HG03159 (cell line): ENCODE measurements around the gene CBLN4.

Experiments
- ATAC-seq: cut with Tn5 transposase; IDR thresholded peaks from one replicate; pipeline ENCODE4 v1.9.1; 2021; ENCODE audit warnings: mild to moderate bottlenecking, moderate library complexity; ENCODE audit not compliant: unreplicated experiment

CBLN4 gene

DNA sequence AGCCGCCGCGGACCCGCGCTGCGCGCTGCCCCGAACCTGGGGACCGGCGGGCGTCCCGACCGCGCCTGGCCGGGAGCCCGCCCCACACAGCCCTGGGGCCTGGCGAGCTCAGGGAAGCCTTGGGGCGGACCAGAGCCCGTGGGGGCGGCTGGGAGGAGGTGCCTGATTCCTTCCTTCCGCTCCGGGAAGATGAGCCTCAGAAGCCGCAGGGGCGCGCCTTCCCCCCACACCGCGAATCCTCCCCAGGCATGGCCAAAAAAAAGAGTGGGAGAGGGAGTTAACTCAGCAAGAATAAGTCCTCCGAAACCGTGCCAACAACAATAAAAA, at the start of gene CBLN4:
TSS of gene CBLN4 (minus strand) at position 131 of the 327 bp plus-strand sequence. CDS start 1,348 bp downstream, outside the sequence.
- ATAC-seq = no peak

DNA sequence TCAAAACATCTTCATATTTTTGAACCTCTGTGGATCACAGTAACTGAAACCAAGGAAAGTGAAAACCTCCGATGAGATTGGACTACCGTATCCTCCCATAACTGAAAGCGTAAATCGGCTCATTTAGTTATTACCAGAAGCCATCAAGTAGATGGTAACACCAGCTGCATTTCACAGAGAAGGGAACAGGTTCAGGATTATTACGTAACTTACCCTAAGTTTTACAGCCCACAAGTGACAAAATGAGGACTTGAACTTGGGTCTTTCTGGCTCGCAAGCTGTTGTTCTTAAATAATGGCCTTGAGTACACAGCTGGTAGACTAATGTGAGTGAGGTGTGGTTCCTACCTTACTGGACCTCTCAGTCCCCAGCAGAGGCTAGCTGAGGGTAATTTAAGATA, 37.9 kb upstream of the CBLN4 start:
- no peak for ATAC-seq

DNA sequence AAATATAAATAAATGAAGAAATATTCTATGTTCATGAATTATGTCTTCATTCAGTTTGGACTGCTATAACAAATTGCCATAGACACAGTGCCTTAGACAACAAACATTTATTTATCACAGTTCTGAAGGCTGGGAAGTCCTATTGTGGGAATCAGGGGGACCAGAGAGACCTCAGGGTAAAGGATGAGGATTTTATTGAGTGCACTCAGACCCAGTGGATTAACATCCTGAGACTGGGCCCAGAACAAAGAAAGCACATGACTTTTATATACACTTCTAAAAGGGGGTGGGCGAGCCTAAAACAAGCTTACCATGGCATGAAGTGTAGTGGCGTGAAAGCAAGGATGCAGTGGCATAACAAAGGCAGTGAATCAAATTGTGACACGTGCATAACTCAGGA, 26.9 kb upstream of the CBLN4 start:
- ATAC-seq = no peak

DNA sequence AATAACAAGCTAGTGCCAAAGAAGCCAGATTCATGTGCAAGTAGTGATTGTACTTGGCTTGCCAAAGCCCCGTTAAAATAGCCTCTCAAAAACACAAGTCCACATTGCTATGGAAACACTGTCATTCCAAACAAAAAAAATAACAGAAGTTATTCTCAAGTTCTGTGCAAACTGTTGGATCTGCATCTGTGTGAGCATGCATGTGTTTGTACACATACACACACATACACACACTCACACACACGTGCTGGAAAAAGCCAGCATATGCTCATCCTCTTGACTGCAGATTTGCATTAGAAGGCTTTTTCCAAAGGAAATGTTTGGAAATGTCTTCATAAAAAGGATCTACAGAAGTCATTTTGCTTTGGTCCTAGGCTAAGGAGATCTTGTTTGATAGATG, 13.4 kb upstream of the CBLN4 start:
- no peak for ATAC-seq

DNA sequence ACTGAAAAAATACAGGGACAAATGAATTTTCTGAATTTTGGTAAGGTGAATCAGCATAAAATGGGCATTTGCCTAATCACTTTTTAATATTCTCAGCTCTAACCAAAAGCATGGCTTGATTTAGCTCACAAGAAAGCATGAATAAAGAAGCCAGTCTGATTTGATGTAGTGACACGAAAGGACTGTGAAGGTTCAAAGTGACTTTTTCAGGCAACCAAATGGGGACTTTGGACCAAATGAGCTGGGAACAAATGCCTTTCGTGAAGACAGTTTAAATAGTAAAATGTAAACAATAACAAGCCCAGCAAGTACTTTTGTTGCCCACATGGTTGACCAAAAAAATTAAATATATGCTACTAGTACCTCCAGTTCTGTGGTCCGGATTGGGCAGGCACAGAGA, 12.9 kb upstream of the CBLN4 start:
- no peak for ATAC-seq

DNA sequence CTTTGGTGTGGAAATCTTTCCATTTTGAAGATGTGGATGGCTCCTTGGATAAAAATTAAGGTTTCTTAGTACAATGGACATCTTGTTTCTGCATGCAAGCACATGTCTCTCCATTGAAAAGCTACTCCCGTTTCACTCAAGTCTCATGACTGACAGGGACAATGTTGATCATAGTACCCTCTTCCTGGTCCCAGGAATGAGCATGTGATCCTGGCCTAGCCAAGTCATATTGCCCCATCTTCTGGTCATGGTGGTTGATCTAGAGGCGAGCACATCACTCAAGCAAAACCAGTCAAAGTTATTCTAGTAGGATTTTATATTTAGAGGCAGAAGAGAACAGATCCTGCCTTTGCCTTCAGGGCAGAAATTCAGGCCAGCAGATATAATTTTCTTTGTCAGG, 12.2 kb upstream of the CBLN4 start:
- no peak for ATAC-seq

DNA sequence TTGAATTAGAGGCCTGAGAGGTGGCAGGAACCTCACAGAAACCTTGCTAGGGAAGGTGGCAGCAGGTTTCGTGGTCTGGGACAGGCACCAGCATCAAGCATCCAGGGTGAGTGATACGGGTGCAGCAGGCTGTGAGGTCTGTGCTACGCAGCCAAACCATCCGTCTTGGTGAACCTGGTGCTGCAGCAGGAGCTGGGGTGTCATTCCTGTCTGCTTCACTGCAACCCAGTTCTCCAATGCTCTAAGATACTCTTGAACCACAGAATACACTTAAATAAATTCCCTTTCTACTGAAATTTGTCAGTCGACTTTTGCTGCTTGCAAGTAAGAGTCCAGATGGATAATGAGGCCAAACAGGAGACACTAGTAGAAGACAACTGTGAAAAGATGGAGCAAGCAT, 9.7 kb upstream of the CBLN4 start:
- no peak for ATAC-seq

DNA sequence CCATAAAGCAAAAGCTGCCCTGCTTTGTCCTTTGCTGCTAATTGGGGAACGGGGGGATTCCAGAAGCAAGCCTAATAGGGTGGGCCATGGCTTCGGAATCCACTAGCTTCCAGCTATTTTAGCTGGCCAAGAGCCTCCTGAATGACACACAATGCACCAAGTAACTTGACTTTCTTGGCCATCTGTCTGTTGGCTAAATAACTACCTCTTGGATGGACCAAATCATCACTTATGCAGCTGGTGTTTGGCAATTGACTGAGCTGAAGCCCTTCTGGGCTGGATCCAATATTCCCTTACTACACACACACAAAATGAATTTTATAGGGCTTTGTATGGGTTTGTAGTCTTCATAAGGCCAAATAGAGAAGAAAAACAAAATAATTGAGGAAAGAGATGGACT, 8.8 kb upstream of the CBLN4 start:
- no peak for ATAC-seq

DNA sequence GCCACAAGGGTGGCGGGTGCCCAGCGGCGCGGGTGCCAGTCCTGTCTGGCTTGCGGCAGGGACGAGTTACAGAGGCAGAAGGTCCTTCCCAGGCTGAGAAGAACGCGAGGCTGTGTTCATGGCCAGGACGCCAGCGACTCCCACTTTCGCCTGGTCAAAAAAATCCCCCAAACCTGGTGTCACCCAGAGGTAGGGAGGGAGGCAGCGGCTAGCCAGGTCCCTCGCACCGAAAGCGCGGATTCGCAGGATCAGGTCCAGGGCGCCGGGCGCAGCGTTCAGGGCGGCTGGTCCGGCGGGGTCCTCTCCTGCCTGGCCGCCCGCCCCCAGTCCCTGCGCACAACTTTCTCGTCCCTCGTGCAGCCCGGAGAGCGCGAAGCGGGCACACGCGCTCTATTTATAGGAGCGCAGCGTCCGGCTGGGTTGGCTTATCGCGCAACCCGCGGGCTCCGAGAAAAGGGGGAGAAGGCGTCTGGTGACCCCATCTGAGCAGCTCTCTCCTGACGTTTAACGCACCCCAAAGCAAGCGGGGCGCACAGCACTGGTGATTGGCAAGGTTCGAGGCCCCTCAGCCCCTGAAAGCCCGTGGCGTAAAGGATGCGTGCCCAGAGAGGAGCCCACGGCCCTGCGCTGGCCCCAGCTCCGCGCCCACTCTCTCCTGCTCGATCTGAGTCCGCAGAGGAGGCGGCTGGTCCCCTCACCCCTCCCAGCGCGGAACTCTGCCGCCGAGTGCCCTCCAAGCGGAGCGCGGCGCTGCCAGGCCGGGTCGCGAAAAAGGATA, 519 bp downstream of the CBLN4 start:
- no peak for ATAC-seq

DNA sequence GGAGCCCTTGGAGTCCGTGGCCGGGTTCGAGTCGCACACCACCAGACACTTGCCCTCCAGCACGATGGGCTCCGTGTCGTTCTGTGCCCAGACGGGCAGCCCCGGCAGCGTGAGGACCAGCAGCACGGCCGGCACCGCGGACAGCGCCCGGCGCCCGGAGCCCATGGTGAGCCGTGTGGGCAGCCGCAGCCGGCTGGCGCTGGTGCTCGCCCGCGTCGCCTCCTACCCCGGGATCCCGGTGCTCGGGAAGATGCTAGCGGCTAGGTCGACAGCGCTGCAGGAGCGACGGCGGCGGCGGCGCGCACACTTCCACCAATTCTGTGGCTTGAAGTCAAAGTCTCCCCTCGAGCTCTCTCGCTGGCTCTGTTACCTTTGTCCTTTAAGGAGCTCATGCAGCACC, 1.3 kb downstream of the CBLN4 start:
- no peak for ATAC-seq

DNA sequence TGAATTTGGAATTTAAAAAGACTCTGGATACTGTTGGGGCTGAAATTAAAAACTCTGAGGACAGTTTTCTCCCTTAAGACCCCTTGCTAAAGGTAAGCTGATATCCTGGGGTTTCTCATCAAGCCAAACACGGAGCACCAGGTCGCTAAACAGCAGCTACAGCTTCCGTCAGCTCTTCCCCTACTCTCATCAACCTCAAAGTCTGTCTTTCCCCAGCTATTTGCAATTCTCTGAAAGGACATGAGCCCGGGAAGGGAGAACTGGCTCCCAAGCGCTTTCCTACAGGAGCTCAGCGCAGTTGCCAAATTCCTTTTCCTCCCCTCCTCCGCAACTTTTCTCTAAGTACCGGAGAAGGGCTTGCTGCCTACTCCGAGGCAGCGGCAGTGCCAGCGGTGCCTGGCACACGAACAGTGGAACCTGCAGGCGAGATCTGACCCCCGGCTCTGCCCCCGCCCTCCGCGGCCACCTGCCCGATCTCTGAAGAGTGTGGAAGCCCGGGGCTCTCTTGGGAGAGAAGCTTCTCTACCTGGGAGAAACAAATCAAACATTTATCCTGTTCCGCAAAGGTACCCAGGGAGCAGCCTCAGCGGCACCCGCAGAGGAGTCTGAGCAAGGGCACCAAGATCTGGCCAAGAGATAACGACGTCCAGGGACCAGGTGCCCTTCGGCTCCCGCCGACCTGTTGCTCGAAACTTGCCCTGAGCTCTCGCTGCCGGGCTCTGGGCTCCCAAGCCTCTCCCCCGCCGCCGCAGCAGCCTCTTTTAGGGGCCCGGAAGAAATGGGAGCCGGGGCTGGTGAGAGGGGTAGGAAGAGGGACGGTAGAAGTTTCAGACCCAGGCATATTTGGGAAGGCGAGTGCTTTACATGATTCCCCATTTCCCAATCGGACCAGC, 2.2 kb downstream of the CBLN4 start:
- no peak for ATAC-seq

DNA sequence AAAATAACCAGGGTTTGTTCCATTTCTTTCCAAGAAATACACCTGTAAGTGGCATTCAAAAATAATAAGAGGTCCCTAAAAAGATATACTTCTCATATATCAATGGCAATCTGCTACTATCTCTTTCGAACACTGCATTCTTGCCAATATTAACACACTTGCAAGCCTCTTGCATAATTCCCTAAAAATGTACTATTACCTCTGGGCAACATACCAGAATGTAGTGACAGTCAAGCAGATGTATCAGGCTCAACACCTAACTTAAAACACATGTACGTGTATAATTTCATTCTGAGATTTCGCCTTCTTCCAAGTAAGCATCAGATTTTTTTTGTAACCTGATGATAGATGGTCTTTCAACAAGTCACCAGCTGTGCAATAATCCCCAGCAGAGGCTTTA, 3.4 kb downstream of the CBLN4 start:
- no peak for ATAC-seq

DNA sequence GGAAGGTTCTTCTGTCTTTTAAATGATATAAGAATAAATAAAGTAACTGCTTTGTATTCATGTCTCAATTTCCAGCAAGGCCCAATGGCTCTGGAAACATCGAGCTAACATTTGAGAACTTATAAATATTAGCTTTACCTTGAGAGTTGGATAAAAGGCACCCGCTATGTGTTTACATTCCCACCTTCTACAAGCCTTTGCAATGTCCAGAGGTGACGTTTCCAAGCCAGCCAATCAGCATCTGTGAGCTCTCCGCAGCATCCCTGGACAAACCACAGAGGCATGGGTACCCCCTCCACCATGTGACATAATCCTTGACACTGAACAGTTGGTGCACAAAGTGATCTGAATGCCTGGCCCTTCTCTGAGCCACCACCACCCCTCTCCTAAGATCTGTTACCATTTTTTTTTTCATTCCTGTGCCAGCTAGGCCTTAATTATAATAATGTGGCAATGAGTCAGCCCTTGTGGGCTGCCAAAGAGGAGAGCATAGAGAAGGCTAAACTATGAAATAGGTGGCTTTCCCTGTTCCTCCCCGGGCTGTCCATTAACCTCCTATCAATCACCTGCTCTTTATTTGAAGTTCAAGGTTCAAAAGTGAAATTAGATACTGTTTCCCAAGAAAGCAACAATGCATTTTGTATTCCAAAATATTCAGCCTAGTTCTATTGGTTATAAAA, 4.1 kb downstream of the CBLN4 start:
- ATAC-seq = no peak

DNA sequence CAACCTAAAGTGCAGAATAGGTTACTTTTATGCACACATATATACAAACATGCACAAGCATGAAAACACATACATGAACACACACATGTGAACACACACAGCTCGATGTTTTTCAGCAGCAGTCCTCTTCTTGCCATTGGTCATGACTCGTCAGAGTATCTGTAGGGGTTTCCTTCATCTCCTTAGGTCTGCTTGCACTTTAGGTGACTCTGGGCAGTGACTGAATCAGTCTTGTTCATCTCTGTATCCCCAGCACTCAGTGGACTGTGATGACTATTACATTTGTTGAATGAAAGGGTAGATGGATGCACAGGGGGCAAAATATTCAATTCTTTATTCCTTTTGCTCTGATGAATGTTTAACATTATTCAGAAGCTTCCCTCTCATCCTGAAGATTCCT, 26.8 kb downstream of the CBLN4 start:
- no peak for ATAC-seq

DNA sequence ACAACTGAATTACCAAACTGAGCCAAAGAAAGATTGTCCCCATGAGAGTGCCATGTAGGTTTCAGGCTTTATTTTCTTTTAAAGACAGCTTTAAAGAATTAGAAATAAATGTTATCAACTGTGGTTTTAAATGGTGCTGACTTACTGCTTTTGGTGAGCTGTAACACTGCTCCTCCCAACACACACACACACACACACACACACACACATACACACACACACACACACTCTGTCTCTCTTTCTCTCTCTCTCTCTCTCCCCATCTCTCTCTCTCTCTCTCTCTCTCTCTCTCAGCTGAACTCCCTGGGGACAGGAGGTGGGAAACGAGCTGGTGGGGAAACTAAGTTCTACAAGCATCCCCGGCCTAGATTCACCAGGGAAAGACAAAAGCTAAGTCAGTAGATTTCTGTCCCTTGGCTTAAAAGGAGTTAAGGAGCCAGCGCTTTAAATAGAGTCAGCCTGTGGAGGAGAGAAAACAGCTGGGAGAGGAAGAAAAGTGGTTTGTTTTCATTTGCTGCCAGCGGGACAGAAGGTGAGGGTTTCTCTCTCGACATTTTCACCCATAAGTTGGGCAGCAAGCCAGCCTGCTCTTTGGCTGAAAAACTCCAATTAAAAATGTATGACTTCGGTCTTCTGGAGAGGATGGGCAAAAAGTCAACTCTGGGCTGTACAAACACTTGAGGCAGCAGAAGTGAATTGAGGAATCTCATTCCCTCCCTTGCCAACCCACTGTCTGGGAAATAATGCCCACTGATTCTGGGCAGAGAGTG, 27.4 kb downstream of the CBLN4 start:
- no peak for ATAC-seq

DNA sequence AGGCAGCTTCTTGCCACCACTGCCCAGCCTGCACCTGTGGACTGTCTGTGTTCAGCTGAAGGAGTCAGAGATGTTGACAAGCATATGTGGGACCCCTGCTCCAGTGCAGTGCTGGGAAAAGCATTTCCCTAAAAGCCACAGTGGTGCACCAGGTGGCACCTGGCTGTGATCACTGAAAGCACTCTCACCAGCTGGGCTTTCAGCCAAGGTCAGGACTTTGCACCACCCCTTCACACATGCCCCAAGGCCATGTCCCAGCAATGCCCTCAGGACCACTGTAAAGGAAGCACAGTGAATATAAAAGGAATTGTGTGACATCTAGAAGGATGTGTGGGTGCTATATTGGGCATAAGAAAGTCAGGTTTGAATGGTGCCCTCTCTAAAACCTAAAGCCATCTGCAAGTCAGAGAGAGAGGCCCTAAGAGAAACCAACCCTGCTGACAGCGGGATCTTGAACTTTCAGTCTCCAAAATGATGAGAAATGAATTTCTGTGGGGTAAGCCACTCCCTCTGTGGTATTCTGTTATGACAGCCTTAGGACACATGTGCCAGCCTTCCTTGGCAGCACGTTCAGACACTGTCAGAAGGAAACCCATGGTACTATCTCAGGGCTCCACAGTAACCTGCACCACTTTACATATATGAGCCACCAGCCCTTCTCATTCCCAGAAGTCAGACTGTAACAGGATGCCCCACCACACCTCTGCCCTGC, 30.7 kb downstream of the CBLN4 start:
- no peak for ATAC-seq

DNA sequence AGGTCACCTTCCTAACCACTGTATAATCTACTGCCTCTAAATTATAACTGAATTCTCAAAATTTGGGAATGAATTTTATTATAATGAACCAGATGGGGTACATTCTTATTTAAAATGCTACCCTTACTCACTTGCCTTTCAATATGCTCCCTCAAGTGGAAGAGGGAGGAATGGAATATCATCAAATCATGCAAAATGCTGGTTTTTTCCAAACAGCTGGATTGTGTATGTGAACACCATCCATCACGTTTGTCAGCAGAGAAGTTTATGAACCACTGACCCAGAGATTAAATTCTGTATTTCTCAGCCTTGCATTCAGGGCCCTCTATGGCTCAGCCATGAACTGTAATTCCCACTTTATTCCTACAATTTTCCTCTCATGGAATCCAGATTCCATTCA, 40.5 kb downstream of the CBLN4 start:
- ATAC-seq = no peak

DNA sequence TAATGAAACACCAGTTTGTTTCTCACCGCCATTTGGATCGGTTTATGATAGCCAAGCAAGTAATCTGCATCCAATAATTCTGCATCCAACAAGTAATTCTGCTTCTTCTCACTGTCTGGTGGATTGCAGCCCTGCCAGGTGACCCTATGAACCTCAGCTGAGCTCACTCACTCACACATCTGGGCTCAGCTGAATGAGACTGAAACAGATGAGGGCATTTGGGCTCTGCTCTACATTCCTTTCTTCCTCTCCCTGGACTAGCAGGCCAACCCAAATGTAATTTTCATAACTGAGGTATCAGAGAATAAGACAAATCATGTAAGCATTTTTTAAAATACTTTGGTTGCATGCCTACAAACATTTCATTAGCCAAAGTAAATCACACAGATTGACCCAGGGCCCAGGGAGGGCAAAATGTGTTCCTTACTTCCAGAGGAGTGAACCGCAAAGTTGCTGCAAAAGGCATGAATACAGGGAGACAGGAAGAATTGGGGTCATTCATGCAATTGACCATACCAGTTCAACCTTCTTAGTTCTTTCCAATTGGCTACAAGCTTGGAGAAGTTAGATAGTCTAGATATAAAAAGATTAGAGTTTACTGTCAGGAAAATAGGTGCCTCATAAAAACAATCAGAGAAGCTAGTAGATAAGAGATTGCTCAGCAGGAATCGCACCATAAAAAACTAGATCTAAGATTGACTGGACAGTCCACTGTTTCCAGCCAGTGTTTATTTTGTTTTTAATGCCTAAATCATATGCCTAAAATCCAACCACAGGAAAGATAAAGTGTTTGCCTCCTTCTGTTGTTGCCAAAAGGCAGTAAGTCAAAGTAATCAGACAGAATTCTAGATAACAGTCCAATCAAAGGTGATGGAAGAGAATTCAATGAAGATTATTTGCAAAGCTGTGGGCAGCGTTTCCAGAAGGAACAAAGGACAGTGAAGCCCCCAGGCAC, 43.7 kb downstream of the CBLN4 start:
- ATAC-seq = no peak

DNA sequence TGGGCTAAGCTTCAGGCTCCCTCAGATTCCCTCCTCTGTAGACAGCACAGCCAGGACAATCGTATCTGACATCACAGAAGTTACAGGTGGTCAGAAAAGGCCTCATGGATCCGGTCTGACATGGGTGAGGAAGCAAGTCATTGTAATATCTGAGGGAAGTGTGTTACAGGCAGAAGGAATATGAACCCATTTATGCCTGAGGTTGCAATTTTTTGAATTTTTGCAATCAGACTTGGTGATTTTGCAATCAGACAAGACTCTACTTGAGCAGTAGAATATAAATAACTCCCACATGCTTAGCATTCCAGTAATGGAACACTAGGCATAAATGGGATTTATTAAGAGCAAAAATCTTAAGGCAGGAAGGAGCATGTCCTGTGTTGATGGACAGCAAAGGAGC, 52.1 kb downstream of the CBLN4 start:
- no peak for ATAC-seq
